ENCODE data around the gene SORBS1.

The SORBS1 gene

GRCh38 chr10:95506056-95506737 is 55.0 kb downstream of the SORBS1 start:
- in situ Hi-C loops (cut with MboI; ENCODE audit: low pct_unique_long_range_greater_than_20kb, low sequenced_read_pairs, unreplicated experiment), result no loop called here
- no peak for DNase-seq (ENCODE audit: low spot score)
- no peak for TF ChIP-seq CTCF (IDR thresholded peaks at IDR 0.05; ENCODE audit: extremely low read depth, insufficient read depth, missing control alignments)

GRCh38 chr10:95505641-95506040 is 55.5 kb downstream of the SORBS1 start:
- in situ Hi-C loops (cut with MboI; ENCODE audit: low pct_unique_long_range_greater_than_20kb, low sequenced_read_pairs, unreplicated experiment), result no loop called here
- DNase-seq (ENCODE audit: low spot score), result no peak

GRCh38 chr10:95505084-95505610 is 56.0 kb downstream of the SORBS1 start:
- TF ChIP-seq CTCF (IDR thresholded peaks at IDR 0.05; ENCODE audit: extremely low read depth, insufficient read depth, missing control alignments), result no peak
- no peak for DNase-seq (ENCODE audit: low spot score)
- in situ Hi-C loops (cut with MboI; ENCODE audit: low pct_unique_long_range_greater_than_20kb, low sequenced_read_pairs, unreplicated experiment), result no loop called here

More at GRCh38 chr10:95505641-95506040, 55.5 kb downstream of the SORBS1 start:
- TF ChIP-seq CTCF (IDR thresholded peaks at IDR 0.05; ENCODE audit: extremely low read depth, insufficient read depth, missing control alignments), result no peak

GRCh38 chr10:95504246-95504691 is 56.9 kb downstream of the SORBS1 start:
- in situ Hi-C loops (cut with MboI; ENCODE audit: low pct_unique_long_range_greater_than_20kb, low sequenced_read_pairs, unreplicated experiment), result no loop called here
- no peak for DNase-seq (ENCODE audit: low spot score)
- TF ChIP-seq CTCF (IDR thresholded peaks at IDR 0.05; ENCODE audit: extremely low read depth, insufficient read depth, missing control alignments), result no peak

DNA sequence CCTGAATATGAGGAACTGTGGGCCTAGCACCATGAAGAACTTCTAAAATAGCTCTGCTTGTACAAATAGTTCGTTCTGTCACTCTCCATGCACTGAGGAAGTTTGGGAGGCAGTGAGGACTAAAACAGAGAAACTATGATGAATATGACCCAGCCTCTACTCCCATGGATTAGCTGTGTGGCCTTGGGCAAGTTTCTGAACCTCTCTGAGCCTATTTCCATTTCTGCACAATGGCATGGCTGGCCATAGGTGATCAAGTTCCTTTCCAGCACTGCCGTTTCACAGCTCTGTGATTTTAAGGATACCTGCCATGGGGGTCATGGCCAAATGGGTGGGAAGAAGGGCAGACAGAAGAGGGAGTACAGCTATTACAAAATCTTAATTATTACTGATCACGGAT is 57.6 kb downstream of the SORBS1 start:
- no peak for DNase-seq (ENCODE audit: low spot score)
- in situ Hi-C loops (cut with MboI; ENCODE audit: low pct_unique_long_range_greater_than_20kb, low sequenced_read_pairs, unreplicated experiment), result no loop called here
- no peak for TF ChIP-seq CTCF (IDR thresholded peaks at IDR 0.05; ENCODE audit: extremely low read depth, insufficient read depth, missing control alignments)

- no peak for DNase-seq (ENCODE audit: low spot score)
- no peak for TF ChIP-seq CTCF (IDR thresholded peaks at IDR 0.05; ENCODE audit: extremely low read depth, insufficient read depth, missing control alignments)
- in situ Hi-C loops (cut with MboI; ENCODE audit: low pct_unique_long_range_greater_than_20kb, low sequenced_read_pairs, unreplicated experiment), result no loop called here
These were observed 58.2 kb downstream of the SORBS1 start for GRCh38 chr10:95503001-95503400.

Data from GM13977 (cell line).